Measurements from ENCODE around the gene LUZP1. TPM values are rescaled to one million over a fixed set of nuclear protein-coding genes. Genes with fewer than 3 reads are reported as not detected.

LUZP1 gene
- total RNA-seq, 2 donors from 2014 or later: 4.6 to 8.0 TPM

- WGBS, 2 donors: 94 to 100% methylated on average over 1 to 6 of the region's 6 CpGs
- no peak for ATAC-seq
- H3K4me3 ChIP-seq: no peak overlapping the region
- no peaks in the 10 kb centered on the region for H3K27me3 ChIP-seq
- H3K9me3 ChIP-seq: no peaks in the 10 kb centered on the region
- intact Hi-C loops (cut with DNase I): no loop called here
- TF ChIP-seq CTCF (IDR thresholded peaks at IDR 0.05) (no peak), POLR2A (IDR thresholded peaks at IDR 0.05) (no peak)
- no peak overlapping the region for H3K27ac ChIP-seq
- H3K36me3 ChIP-seq (replicated peaks in 1 of 2; ENCODE audit: insufficient read depth in 1 of 2, low read depth in 2 of 2): no peaks in the 10 kb centered on the region
- H3K4me1 ChIP-seq: no peaks in the 10 kb centered on the region
- DNase-seq: no peak
These were observed 27.6 kb downstream of the LUZP1 start for GRCh38 chr1:23140940-23141596.

GRCh38 chr1:23135268-23135667 is 33.4 kb downstream of the LUZP1 start:
- ATAC-seq: no peak
- no peaks in the 10 kb centered on the region for H3K27me3 ChIP-seq
- no peak for DNase-seq
- H3K4me1 ChIP-seq: no peaks in the 10 kb centered on the region
- H3K36me3 ChIP-seq (replicated peaks in 1 of 2; ENCODE audit: insufficient read depth in 1 of 2, low read depth in 2 of 2): no peaks in the 10 kb centered on the region
- 89 to 92% methylated on average over 2 of the region's 2 CpGs for WGBS, 2 donors
- intact Hi-C loops (cut with DNase I): no loop called here
- no peaks in the 10 kb centered on the region for H3K9me3 ChIP-seq
- H3K27ac ChIP-seq: no peak overlapping the region
- TF ChIP-seq POLR2A (IDR thresholded peaks at IDR 0.05) (no peak), CTCF (IDR thresholded peaks at IDR 0.05) (no peak)
- no peak overlapping the region for H3K4me3 ChIP-seq

GRCh38 chr1:23134055-23134454 is 34.6 kb downstream of the LUZP1 start:
- H3K9me3 ChIP-seq: no peaks in the 10 kb centered on the region
- H3K4me1 ChIP-seq: no peaks in the 10 kb centered on the region
- no peak for ATAC-seq
- H3K27me3 ChIP-seq: no peaks in the 10 kb centered on the region
- intact Hi-C loops (cut with DNase I): no loop called here
- 88 to 91% methylated on average over 2 to 4 of the region's 4 CpGs for WGBS, 2 donors
- H3K27ac ChIP-seq: no peak overlapping the region
- H3K4me3 ChIP-seq: no peak overlapping the region
- no peak for DNase-seq
- no peaks in the 10 kb centered on the region for H3K36me3 ChIP-seq (replicated peaks in 1 of 2; ENCODE audit: insufficient read depth in 1 of 2, low read depth in 2 of 2)
- no peak for TF ChIP-seq CTCF (IDR thresholded peaks at IDR 0.05)
- TF ChIP-seq POLR2A (IDR thresholded peaks at IDR 0.05): no peak

GRCh38 chr1:23133587-23133986 is 35.1 kb downstream of the LUZP1 start:
- Histone ChIP-seq H3K27me3 (no peaks in the 10 kb centered on the region), H3K36me3 (replicated peaks in 1 of 2; ENCODE audit: insufficient read depth in 1 of 2, low read depth in 2 of 2) (no peaks in the 10 kb centered on the region), H3K9me3 (no peaks in the 10 kb centered on the region), H3K27ac (no peak overlapping the region), H3K4me1 (no peaks in the 10 kb centered on the region), H3K4me3 (no peak overlapping the region)
- no peak for DNase-seq
- 84 to 95% methylated on average over 5 of the region's 5 CpGs for WGBS, 2 donors
- intact Hi-C loops (cut with DNase I): no loop called here
- TF ChIP-seq POLR2A (IDR thresholded peaks at IDR 0.05): no peak
- no peak for TF ChIP-seq CTCF (IDR thresholded peaks at IDR 0.05)
- ATAC-seq: no peak

GRCh38 chr1:23132033-23132432 is 36.6 kb downstream of the LUZP1 start:
- TF ChIP-seq POLR2A (IDR thresholded peaks at IDR 0.05) (no peak), CTCF (IDR thresholded peaks at IDR 0.05) (no peak)
- Histone ChIP-seq H3K4me3 (no peak overlapping the region), H3K4me1 (no peaks in the 10 kb centered on the region), H3K27me3 (no peaks in the 10 kb centered on the region), H3K27ac (no peak overlapping the region), H3K9me3 (no peaks in the 10 kb centered on the region), H3K36me3 (replicated peaks in 1 of 2; ENCODE audit: insufficient read depth in 1 of 2, low read depth in 2 of 2) (no peaks in the 10 kb centered on the region)
- DNase-seq: no peak
- 47 to 55% methylated on average over 1 of the region's 1 CpG for WGBS, 2 donors
- no peak for ATAC-seq
- intact Hi-C loops (cut with DNase I): no loop called here
